GM03348 (cell line): ENCODE data around the gene GEMIN2.
"Not testable (repeated sequence)": the region's sequence is repeated elsewhere in the genome, so short reads cannot be mapped to it uniquely, and the experiment has no call there.

Experiments used
- DNase-seq: peaks from one replicate; pipeline ENCODE4 v3.0.0; 2012; ENCODE audit warnings: low spot score

Gene GEMIN2, protein sequence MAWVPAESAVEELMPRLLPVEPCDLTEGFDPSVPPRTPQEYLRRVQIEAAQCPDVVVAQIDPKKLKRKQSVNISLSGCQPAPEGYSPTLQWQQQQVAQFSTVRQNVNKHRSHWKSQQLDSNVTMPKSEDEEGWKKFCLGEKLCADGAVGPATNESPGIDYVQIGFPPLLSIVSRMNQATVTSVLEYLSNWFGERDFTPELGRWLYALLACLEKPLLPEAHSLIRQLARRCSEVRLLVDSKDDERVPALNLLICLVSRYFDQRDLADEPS

DNA sequence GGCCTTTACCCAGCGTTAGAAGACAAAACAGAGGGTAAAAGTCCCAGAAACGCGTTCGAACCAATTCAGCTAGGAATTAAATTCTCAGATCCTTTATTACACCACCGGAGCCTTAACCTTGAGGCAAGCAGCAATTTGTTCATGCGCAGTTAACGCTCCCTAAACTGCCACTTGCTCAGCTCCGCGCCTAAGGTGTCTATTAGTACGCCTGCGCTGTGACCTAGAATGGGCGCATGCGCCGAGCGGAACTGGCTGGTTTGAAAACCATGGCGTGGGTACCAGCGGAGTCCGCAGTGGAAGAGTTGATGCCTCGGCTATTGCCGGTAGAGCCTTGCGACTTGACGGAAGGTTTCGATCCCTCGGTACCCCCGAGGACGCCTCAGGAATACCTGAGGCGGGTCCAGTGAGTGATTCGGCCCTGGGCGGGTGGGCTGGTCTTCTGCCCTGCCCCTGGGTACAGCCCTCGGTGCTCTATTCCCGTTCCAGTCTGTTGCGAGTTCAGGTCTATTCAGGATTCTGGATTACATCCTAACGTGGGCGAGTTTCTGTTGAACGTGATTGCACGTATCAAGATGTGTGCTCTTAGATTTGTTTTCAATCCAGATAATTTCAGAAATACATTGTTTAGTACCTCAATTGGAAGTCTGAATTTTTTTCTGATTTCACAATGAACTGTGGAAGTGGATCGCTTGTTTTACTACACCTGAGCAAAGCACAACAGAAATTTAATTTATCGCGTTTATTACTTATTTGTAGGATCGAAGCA is at the start of gene GEMIN2:
GEMIN2 (plus strand) TSS at position 251 of the 766 bp plus-strand sequence; CDS start at position 267, 16 bp downstream.
- DNase-seq = peak; percentile 96

DNA sequence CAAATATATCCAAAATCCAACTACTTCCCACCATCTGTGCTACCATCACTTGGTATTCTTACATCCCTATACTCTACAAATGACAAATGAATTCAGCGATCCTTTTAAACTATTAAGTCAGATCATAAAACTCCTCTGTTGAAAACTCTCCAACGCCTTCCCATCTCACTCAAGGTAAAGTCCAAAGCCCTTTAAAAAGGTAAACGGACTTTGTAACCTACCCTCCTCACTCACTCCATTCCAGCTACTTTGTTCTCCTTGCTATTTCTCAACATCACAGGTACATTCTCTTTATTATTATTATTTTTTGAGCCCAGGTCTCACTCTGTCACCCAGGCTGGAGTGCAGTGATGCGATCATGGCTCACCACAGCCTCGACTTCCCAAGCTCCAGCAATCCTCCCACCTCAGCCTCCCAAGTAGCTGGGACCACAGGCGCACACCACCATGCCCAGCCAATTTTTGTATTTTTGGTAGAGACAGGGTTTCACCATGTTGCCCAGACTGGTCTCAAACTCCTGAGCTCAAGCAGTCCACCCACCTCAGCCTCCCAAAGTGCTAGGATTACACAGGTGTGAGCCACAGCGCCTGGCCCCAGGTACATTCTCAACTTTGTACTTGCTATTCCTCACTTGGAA is 44.8 kb upstream of the GEMIN2 start:
- not testable (repeated sequence) for DNase-seq

DNA sequence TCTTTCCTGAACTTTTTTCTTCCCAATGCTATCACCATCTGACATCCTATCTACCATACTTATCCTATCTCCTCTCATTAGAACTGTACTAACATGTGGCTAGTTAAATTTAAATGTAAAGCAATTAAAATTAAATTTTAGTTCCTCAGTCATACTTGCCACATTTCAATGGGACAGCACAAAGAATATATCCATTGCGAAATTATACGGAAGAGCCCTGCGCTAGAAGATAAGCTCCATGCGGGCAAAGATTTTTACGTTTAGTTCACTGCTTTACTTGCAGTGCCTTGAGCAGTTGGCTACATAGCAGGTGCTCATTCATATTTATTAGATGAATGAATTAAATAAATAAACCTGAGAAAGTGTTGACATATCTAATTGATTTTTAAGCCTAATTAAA is 44.2 kb upstream of the GEMIN2 start:
- no peak for DNase-seq

DNA sequence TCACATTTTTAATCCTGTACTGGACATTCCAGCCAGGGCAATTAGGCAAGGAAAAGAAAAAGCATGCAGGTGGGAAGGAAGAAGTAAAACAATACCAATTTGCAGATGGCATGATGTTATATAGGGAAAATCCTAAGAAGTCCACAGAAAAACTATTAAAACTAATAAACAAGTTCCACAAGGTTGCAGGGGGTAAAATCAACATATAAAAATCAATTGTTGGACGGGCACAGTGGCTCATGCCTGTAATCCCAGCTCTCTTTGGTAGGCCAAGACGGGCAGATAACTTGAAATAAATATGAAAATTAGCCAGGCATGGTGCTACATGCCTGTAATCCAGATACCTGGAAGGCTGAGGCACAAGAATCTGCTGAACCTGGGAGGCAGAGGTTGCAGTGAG is 43.0 kb upstream of the GEMIN2 start:
- no peak for DNase-seq

DNA sequence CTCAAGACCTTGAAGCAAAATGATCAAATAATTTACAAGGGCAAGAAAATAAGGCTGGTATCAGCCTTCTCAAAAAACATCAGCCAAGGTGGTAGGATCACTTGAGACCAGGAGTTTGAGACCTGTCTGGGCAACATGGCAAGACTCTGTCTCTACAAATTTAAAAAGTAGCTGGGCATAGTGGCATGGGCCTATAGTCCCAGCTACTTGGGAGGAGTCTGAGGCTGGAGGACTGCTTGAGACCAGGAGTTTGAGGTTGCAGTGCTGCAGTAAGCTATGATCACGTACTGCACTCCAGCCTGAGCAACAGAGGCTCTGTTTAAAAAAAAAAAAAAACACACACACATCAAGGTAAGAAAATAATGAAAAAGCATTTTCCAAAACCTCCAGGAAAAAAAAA is 33.2 kb upstream of the GEMIN2 start:
- DNase-seq = no peak

DNA sequence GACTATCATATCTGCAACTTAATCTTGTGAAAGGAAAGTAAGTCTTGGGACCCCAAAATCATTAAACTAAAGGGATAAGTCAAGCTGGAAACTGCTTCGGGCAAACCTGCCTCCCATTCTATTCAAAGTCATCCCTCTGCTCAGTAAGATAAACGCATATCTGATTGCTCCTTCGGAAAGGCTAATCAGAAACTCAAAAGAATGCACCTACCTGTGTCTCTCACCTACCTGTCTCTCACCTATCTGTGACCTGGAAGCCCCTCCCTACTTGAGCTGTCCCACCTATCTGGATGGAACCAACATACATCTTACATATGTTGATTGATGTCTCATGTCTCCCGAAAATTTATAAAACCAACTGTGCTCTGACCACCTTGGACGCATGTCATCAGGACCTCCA is 31.0 kb upstream of the GEMIN2 start:
- DNase-seq = no peak

DNA sequence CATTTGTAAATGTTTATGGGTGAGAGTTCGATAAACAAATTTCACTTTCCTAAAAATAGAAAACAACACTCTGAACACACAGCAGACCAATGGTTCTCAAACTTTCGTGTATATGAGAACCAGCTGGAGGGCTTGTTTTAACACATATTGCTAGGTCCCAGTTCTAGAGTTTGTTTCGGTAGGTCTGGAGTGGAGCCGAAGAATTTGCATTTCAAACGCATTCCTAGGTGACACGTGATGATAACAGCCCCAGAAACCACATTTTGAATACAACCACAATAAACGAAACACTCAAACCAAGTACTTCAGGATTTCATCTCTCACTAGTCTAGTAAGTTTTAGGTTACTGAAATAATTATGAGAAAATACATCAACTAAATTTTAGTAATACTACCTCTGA is 28.2 kb upstream of the GEMIN2 start:
- DNase-seq = no peak

DNA sequence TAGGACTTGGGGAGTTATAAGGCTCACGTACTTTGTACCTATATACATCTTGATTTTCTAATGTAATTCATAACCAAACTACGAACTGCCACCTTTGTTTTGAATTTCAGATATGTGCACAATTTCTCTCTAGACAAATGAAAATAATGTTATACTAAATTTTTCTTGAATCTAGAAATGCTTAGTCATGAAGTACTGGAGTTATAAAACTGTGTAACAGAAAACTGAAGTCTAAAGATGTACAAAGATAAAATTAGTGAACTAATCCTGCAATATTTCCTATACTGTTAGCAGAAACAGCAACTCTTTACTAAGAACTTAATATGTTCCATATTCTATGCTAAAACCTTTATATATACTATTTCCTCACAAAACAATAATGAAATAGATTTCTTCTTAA is 26.6 kb upstream of the GEMIN2 start:
- no peak for DNase-seq

DNA sequence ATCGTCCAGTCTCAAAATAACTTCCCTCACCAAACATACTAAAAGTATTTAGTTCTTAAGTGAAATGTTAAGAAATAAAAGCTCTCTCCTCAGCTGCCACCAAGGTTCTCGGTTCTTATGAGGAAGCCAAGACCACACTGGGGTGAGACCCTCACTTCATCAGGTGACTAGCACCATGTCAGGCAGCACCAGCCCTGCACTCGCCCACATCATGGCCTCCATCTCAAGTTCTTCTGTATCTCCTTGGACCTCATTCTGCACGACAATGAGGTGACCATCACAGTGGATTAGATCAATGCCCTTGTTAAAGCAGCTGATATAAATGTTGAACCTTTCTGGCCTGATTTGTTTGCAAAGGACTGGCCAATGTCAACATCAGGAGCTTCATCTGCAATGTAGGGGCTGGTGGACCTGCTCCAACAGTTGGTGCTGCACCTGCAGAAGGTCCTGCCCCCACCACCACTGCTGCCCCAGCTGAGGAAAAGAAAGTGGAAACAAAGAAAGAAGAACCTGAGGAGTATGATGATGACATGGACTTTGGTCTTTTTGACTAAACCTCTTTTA is 23.5 kb upstream of the GEMIN2 start:
- DNase-seq = no peak

DNA sequence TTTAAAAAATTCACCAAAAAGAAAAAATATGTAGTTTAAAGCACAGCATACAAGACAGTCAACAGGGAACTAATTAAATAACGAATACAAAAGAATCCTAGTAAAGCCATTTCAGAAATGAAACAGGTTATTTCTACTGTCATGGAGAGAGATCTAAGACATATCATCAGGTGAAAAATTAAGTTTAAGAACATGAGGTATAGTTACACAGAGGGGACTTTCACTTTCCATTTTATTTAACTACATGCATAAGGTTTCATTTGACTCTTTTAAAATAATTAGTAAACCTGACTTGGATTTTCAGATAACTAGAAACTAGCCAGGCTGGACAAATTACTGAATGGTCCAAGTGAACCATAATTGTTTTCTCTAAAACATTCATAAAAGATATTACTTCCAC is 22.4 kb upstream of the GEMIN2 start:
- no peak for DNase-seq

DNA sequence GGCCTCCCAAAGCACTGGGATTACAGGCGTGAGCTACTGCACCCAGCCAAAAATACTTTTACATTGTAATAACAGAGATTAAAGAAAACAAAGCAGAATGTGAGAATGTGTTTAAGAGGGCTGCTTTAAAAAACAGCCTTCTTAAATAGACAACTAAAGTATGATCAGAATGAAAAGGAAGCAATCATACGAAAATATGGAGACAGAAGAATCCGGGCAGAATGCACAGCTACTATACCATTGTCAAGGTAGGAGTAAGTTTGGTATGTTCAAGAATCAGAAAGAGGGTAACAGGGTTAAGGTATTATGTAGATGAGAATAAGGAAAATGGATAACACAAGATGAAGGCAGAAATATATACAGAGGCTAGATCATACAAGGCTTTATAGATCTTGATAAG is 19.6 kb upstream of the GEMIN2 start:
- DNase-seq = no peak

DNA sequence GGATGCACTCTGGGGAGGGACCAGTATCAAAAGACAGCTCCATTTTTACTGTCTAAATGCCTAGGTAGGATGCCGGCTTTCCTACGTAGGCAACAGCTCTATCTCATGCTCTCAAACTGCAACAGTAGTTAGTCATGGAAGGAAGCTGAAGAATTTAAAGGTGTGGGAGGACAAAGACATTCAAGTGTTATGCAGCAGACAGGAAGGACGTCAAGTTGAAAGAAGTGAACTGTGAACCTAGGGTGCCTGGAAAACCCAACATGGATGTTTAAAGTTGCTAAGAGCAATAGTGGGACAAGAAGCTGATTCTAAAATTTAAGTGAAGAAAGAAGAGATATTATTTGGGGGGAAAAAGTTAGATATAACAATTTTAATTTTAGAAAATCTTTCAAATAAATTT is 17.0 kb upstream of the GEMIN2 start:
- peak; percentile 52 for DNase-seq

DNA sequence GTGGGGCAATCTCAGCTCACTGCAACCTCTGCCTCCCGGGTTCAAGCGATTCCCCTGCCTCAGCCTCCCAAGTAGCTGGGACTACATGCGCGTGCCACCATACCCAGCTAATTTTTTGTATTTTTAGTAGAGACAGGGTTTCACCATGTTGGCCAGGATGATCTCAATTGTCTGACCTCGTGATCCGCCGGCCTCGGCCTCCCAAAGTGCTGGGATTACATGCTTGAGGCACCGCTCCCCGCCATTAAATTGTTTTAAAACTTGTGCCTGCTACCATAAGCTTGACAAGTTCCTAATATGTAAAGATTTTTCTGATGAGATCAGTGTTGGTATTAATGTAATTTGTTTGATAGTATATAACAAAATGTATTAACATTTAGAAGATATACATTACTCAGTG is 14.9 kb upstream of the GEMIN2 start:
- DNase-seq = not testable (repeated sequence)

DNA sequence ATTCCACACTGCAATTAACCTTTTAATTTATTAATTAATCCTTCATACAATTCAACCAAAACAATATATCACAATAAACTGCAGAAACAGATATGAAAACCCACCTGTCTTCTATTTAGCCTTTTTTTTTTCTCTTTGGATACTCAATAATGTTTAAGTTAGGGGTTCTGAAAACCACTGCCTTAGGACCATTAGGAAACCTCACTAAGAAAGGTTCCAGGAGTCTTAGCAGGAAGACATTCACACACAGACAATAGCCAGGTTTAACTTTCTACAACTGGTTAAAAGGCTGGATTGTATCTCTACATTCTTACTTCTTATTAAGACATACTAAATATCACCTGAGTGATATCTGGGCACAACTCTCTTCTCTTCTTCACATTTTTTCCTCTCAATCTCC is 14.4 kb upstream of the GEMIN2 start:
- DNase-seq = no peak

DNA sequence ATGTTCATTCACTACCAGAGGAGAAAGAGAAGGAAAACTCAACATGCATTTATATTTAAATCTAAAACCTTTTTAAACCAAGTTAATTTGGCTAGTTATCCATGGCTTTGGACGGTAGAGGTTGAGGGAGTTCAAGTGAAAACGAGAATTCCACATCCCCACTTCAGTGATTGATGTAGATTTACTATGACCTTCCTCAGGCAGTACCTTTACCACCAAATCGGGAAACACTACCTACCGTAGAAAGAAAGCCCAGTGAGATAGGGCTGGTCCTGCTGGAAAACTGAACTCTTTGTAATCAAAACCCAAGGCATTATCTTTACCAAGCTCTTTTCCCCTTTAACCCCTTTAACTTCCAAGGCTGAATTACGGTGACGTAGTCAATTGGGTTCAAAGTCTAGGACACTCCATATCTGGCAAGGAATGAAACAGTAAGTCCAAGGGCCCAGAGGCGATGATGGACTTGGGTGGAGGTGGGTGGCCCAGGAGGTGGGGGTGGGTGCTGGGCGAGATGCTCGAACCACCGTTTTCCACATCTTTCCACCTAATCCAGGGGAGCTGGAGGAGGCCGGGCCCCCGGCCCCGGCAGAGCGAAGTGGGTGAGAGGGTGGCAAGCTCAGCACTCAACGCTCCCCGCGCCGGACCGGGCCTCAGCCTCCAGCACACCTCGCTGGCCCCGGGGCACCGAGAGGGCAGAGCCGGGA is 11.7 kb upstream of the GEMIN2 start:
- peak; percentile 50 for DNase-seq

DNA sequence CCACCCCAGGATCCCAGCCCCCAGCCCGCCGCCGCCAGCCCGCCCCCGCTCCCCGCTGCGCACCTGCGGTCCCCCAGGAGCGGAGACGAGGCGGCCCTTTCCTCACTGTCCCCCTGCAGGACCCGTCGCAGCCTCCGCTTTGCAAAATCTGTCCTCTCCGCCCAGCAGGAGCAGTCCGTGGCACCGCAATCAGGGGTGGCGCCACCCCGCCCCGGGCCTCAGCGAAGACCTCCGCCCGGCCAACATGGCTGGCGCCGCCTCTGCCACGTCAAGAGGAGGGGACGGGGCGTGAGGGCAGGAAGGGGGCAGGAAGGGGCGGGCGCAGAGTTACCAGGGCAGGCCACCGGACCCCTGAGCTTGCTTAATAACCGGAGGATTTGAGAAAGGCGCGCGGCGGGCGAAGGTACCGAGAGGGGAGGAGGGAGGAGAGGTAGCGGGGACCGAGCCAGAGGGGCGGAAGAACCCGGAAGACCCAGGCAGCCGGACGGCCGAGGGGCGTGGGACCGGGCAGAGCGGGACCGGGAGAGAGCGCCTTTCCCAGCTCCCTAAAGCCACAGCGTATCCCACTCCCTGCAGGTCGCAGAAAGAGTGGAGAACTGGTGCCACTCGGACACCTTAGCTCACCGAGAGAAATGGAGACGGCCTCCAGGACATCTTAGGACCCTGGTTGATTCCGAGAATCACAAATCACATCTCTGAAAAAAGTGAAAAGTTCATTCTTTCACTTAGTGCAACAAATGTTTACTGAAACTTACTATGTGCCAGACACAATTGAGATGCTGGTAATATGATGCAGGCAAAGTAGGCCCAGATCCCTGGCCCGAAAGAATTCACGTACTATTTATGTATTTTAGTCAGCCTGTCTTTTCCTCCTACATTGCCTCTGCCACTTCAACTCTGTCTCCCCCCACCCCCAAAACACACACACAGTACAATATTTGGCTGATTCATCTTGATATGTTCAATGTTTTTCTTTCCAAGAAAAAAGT is 10.9 kb upstream of the GEMIN2 start, which contains the start of gene SEC23A:
SEC23A (minus strand) TSS at position 267 of the 989 bp plus-strand sequence. CDS start 7,117 bp downstream, outside the sequence.
- DNase-seq = peak; percentile 94

DNA sequence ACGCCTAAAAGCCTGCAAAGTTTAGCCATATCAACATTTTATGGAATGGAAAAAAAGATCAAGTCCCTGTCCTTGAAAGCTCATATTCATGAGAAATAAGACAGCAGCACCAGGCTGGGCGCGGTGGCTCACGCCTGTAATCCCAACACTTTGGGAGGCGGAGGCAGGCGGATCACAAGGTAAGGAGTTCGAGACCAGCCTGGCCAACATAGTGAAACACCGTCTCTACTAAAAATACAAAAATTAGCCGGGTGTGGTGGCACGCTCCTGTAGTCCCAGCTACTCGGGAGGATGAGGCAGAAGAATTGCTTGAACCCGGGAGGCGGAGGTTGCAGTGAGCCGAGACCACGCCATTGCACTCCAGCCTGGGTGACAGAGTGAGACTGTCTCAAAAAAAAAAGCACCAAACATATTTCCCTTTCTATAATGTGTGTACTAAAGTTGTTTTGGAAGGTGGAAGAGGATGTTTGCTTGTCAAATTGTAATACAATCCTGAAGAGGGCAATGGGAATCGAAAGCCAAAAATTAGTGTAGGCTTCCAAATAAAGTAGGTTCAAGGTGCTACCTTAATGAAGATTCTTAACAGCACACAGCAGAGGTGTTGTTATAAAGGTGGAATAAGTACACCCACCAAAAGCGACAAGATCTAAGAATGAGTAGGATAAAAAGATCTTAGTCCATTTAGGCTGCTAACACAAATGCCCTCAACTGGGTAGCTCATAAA is 9.9 kb upstream of the GEMIN2 start:
- not testable (repeated sequence) for DNase-seq

DNA sequence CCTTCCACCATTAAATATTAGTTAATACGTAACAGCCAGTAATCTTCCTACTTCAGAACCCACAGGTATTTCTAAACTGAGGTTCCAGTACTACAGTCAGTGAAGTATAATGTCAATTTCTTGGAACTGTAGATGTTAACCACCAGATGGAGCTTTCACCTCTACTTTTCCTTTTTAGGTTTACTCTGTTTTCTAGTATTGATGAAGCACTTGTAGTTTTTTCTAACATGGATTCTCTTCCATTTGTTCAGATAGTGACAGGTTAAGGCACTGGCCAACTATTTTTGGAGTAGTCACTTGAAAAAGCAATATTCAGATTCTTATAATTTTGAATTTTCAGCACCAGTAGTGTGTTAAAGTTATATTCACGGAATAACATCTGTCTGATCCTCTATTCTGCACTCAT is 6.5 kb upstream of the GEMIN2 start:
- peak; percentile 64 for DNase-seq

DNA sequence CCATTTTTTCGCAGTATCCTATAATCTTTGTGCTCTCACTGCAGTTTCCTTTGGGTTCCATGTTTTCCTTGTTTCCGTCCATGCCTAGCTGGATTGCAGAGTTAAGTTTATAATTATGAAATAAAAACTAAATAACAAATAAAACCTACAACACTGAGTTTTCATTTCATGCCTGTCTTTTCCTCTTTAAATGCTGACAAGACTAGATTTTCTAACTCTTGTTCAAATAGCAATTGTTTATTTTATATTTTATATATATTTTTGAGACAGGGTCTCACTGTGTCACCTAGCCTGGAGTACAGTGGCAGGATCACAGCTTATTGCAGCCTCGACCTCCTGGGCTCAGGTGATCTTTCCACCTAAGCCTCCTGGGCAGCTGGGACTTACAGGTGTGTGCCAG is 5.3 kb upstream of the GEMIN2 start:
- DNase-seq = no peak
